Measurements from ENCODE around the gene MRPL10.

DNA sequence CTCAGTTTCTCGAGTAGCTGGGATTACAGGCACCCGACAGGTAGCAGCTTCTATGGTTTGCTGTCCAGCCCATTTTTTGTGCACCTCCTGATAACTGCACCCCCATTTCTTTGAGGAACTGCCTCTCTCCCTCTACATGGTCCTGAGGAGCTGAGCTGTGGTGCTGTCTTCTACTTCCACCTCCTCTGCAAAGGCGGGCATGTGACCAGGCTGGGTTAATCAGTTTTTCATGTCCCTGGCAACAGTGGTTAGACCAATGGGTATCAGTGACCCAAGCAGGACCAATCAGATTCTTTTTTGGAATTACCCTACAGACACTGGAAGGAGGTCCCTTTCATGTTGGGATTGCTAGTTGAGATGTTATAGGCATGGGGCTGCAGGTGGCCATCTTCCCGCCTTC lies 57.0 kb downstream of the MRPL10 start:
- TF ChIP-seq PPARA (CRISPR knock-in tag; IDR thresholded peaks at IDR 0.05; ENCODE audit: borderline replicate concordance) (no peak), ZFP3 (CRISPR knock-in tag; IDR thresholded peaks at IDR 0.05) (no peak), PATZ1 (CRISPR knock-in tag; IDR thresholded peaks at IDR 0.05; ENCODE audit: borderline replicate concordance) (no peak), CSDC2 (CRISPR knock-in tag; IDR thresholded peaks at IDR 0.05) (no peak), ZNF70 (CRISPR knock-in tag; IDR thresholded peaks at IDR 0.05) (no peak), RARB (CRISPR knock-in tag; IDR thresholded peaks at IDR 0.05) (no peak), ARNTL (CRISPR knock-in tag; IDR thresholded peaks at IDR 0.05; ENCODE audit: borderline replicate concordance, low read depth) (no peak), SNAI2 (CRISPR knock-in tag; IDR thresholded peaks at IDR 0.05) (no peak)
- TF ChIP-seq, protein P1, sequence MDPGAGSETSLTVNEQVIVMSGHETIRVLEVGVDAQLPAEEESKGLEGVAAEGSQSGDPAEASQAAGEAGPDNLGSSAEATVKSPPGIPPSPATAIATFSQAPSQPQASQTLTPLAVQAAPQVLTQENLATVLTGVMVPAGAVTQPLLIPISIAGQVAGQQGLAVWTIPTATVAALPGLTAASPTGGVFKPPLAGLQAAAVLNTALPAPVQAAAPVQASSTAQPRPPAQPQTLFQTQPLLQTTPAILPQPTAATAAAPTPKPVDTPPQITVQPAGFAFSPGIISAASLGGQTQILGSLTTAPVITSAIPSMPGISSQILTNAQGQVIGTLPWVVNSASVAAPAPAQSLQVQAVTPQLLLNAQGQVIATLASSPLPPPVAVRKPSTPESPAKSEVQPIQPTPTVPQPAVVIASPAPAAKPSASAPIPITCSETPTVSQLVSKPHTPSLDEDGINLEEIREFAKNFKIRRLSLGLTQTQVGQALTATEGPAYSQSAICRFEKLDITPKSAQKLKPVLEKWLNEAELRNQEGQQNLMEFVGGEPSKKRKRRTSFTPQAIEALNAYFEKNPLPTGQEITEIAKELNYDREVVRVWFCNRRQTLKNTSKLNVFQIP (CRISPR knock-in tag; IDR thresholded peaks at IDR 0.05; ENCODE audit: borderline replicate concordance, low read depth), result no peak
